CD14-positive monocyte (primary cell): ENCODE measurements around the gene POLR2B. TPM values are rescaled to one million over a fixed set of nuclear protein-coding genes. Genes with fewer than 3 reads are reported as not detected.

ENCODE experiments used
- DNase-seq, 3 donors: peaks; one replicate each; pipeline ENCODE4 v3.0.0-alpha.2; 2011 to 2022
- H2AFZ ChIP-seq: 2 replicates; pipeline ENCODE4 v1.6.0; 2012; ENCODE audit warnings: mild to moderate bottlenecking, low read depth, low read length, inconsistent platforms; ENCODE audit not compliant: insufficient read depth, poor library complexity, severe bottlenecking
- H3K27ac ChIP-seq, 2 donors: 1 replicate in 1 of 2; 2 replicates in 1 of 2; pipeline ENCODE4 v1.5.1; 2012 to 2013; ENCODE audit warnings: low read length in 2 of 2, control low read depth in 1 of 2, inconsistent platforms in 1 of 2, low read depth in 1 of 2, mild to moderate bottlenecking in 1 of 2
- H3K27me3 ChIP-seq, 2 donors: one replicate each; pipeline versions ENCODE4 v1.6.0 to v1.6.1; 2011 to 2013; ENCODE audit warnings: low read length in 2 of 2; ENCODE audit not compliant: control insufficient read depth in 2 of 2, insufficient read depth in 2 of 2
- H3K36me3 ChIP-seq, 2 donors: replicated peaks in 1 of 2; 1 replicate in 1 of 2; 2 replicates in 1 of 2; pipeline versions ENCODE4 v1.5.1 to v1.6.1; 2012 to 2013; ENCODE audit warnings: low read length in 2 of 2, control low read depth in 1 of 2, inconsistent platforms in 1 of 2, mild to moderate bottlenecking in 1 of 2; ENCODE audit not compliant: insufficient read depth in 2 of 2, control insufficient read depth in 1 of 2
- H3K4me1 ChIP-seq, 2 donors: 1 replicate in 1 of 2; 2 replicates in 1 of 2; pipeline versions ENCODE4 v1.5.1 to v1.6.1; 2012 to 2013; ENCODE audit warnings: low read length in 2 of 2, control low read depth in 1 of 2, inconsistent platforms in 1 of 2, mild to moderate bottlenecking in 1 of 2, moderate library complexity in 1 of 2; ENCODE audit not compliant: insufficient read depth in 2 of 2, control insufficient read depth in 1 of 2
- H3K4me2 ChIP-seq: replicated peaks from 2 replicates; pipeline ENCODE3; 2012; ENCODE audit warnings: low read length, moderate library complexity, mild to moderate bottlenecking; ENCODE audit not compliant: poor library complexity, severe bottlenecking; ENCODE audit errors: extremely low read depth
- H3K4me3 ChIP-seq, 3 experiments: fragments of 200-600 bp in 1 of 3; sonication (generic) in 1 of 3; replicated peaks in 1 of 3; 1 replicate in 2 of 3; 2 replicates in 1 of 3; pipeline ENCODE4 v1.5.1; 2011 to 2013; ENCODE audit warnings: low read length in 3 of 3, mild to moderate bottlenecking in 3 of 3, control low read depth in 2 of 3, low read depth in 2 of 3, inconsistent platforms in 1 of 3, moderate library complexity in 1 of 3
- H3K79me2 ChIP-seq: 2 replicates; pipeline ENCODE4 v1.6.0; 2012; ENCODE audit warnings: mild to moderate bottlenecking, control low read depth, inconsistent platforms, low read length, moderate library complexity; ENCODE audit not compliant: insufficient read depth
- H3K9ac ChIP-seq: 2 replicates; pipeline ENCODE4 v1.6.0; 2017; ENCODE audit warnings: low read length, mild to moderate bottlenecking; ENCODE audit not compliant: insufficient read depth, poor library complexity, severe bottlenecking
- H3K9me3 ChIP-seq, 2 donors: replicated peaks in 1 of 2; 1 replicate in 1 of 2; 2 replicates in 1 of 2; pipeline versions ENCODE4 v1.5.1 to v1.6.1; 2012 to 2013; ENCODE audit warnings: low read length in 2 of 2, control low read depth in 1 of 2; ENCODE audit not compliant: control insufficient read depth in 1 of 2, insufficient read depth in 1 of 2
- H4K20me1 ChIP-seq: 2 replicates; pipeline ENCODE4 v1.6.0; 2012; ENCODE audit warnings: mild to moderate bottlenecking, low read length, control low read depth, moderate library complexity; ENCODE audit not compliant: insufficient read depth
- H3K27ac Mint-ChIP-seq, 7 donors: one replicate each; pipeline ENCODE4 v1.8.0; 2020; ENCODE audit warnings: mild to moderate bottlenecking in 7 of 7, mixed read lengths in 7 of 7, moderate library complexity in 6 of 7, inconsistent platforms in 2 of 7
- H3K27me3 Mint-ChIP-seq, 3 donors: one replicate each; pipeline ENCODE4 v1.8.0; 2021 to 2022; ENCODE audit warnings: low read depth in 3 of 3, mild to moderate bottlenecking in 3 of 3, mixed read lengths in 3 of 3, moderate library complexity in 3 of 3, inconsistent platforms in 1 of 3
- H3K36me3 Mint-ChIP-seq, 2 donors: one replicate each; pipeline ENCODE4 v1.8.0; 2020; ENCODE audit warnings: mixed read lengths in 2 of 2, inconsistent platforms in 1 of 2, mild to moderate bottlenecking in 1 of 2
- H3K4me1 Mint-ChIP-seq: one replicate; pipeline ENCODE4 v1.8.0; 2020; ENCODE audit warnings: mild to moderate bottlenecking, mixed read lengths
- H3K4me3 Mint-ChIP-seq, 2 donors: one replicate each; pipeline ENCODE4 v1.8.0; 2020; ENCODE audit warnings: mild to moderate bottlenecking in 2 of 2, mixed read lengths in 2 of 2, moderate library complexity in 1 of 2
- H3K9me3 Mint-ChIP-seq, 7 donors: one replicate each; pipeline ENCODE4 v1.8.0; 2020 to 2022; ENCODE audit warnings: mixed read lengths in 7 of 7, mild to moderate bottlenecking in 6 of 7, moderate library complexity in 6 of 7, inconsistent platforms in 2 of 7
- CTCF ChIP-seq: fragments of 200-600 bp; IDR thresholded peaks from one replicate; pipeline ENCODE4 v1.8.0; 2022; ENCODE audit warnings: antibody characterized with exemption, mild to moderate bottlenecking
- WGBS: methylation state at CpG from one replicate; pipeline ENCODE4 v1.1.5; 2013; ENCODE audit warnings: missing lambda C conversion rate; ENCODE audit not compliant: insufficient coverage; 5-methylcytosine and 5-hydroxymethylcytosine counted together
- intact Hi-C, 2 donors: fragments of 100-400 bp; cut with micrococcal nuclease; formaldehyde crosslinking; loops; one replicate each; pipeline versions ENCODE4 v1.15.0 to v1.15.1; 2023
- polyA minus RNA-seq: library from RNA; depleted of rRNA, polyadenylated mRNA; stranded (reverse); fragments of >200 nt; gene quantifications from 2 replicates; pipeline ENCODE4 v1.2.3, GENCODE V29; 2012
- polyA plus RNA-seq, 3 donors: library from polyadenylated mRNA; depleted of rRNA in 1 of 3; unstranded in 2 of 3; stranded (reverse) in 1 of 3; fragments of 300-500 nt in 2 of 3; fragments of >200 nt in 1 of 3; fragmentation: Illumina TruSeq in 2 of 3; gene quantifications; 1 replicate in 2 of 3; 2 replicates in 1 of 3; pipeline ENCODE4 v1.2.3, GENCODE V29; 2012 to 2021
- total RNA-seq, 12 experiments: library from RNA in 1 of 12; stranded (reverse) in 1 of 12; fragments of 120-200 nt in 1 of 12; gene quantifications; one replicate each; pipeline ENCODE4 v1.2.4 and lab custom pipeline; 2013 to 2026; ENCODE audit warnings: mixed read lengths in 6 of 12, inconsistent platforms in 1 of 12

POLR2B gene
- 96.3 TPM for total RNA-seq (2013)
- polyA plus RNA-seq (10 to 100 TPM; 29.0 to 42.1 (median 36.1) TPM), polyA minus RNA-seq (26.7 and 37.8 TPM in 2 replicates), total RNA-seq (lab: John Stamatoyannopoulos, UW) (83.2 to 178 (median 107) reads per million in 11 experiments)

- Histone ChIP-seq H3K36me3 (peaks cover 5 to 22% of the 10 kb centered on the region in 2 donors), H3K79me2 (peaks cover 88% of the 10 kb centered on the region), H3K27ac (peak within 1 kb of the TSS; percentile 91 to 95), H3K9ac (peak within 1 kb of the TSS; percentile 86), H3K4me2 (peak within 1 kb of the TSS; percentile 96), H3K4me1 (peaks cover 34 to 43% of the 10 kb centered on the region in 2 donors), H3K9me3 (peaks cover 0 to under 1% of the 10 kb centered on the region in 2 donors), H4K20me1 (peaks cover 73% of the 10 kb centered on the region), H2AFZ (peak within 1 kb of the TSS; percentile 98), H3K27me3 (no peaks in the 10 kb centered on the region), H3K4me3 (peak within 1 kb of the TSS; percentile 86 to 99 (median 87))
- peak within 1 kb of the TSS; percentile 92 to 99 (median 98) for H3K27ac Mint-ChIP-seq
- no peaks in the 10 kb centered on the region for H3K27me3 Mint-ChIP-seq
- no peak for TF ChIP-seq CTCF
- peak; percentile 95 to 96 (median 95) for DNase-seq
- intact Hi-C loops, result loop anchor here (5.0 kb wide), 2 partner anchors 72 to 542 kb away; partner anchors contain the start of genes REST (in 2 of the 2), PAICS (in 1 of the 2) and PPAT (in 1 of the 2)
- H3K4me1 Mint-ChIP-seq, result peaks cover 42% of the 10 kb centered on the region
- H3K9me3 Mint-ChIP-seq, result peaks cover 0 to under 1% (median 0%) of the 10 kb centered on the region in 7 donors
- H3K36me3 Mint-ChIP-seq, result peaks cover 11 to 29% of the 10 kb centered on the region in 2 donors
- peak within 1 kb of the TSS; percentile 100 for H3K4me3 Mint-ChIP-seq
- under 1% methylated on average over 30 of the region's 37 CpGs for WGBS
Observed at GRCh38 chr4:56978750-56979303, at the start of gene POLR2B. Gene POLR2B (plus strand): TSS chr4:56978896. CDS start chr4:56978986, 90 bp downstream.

GRCh38 chr4:56930638-56931037 lies 48.1 kb upstream of the POLR2B start:
- H4K20me1 ChIP-seq, result no peaks in the 10 kb centered on the region
- no peaks in the 10 kb centered on the region for H3K4me1 Mint-ChIP-seq
- 87% methylated on average over 7 of the region's 7 CpGs for WGBS
- no peaks in the 10 kb centered on the region for H3K9me3 ChIP-seq
- H3K4me1 ChIP-seq, result no peaks in the 10 kb centered on the region
- no peak overlapping the region for H3K9ac ChIP-seq
- H3K4me3 ChIP-seq, result no peak overlapping the region
- peak overlapping the region in 1 of 2 donors; percentile 4 for H3K27ac ChIP-seq
- H2AFZ ChIP-seq, result no peak overlapping the region
- peaks cover 44 to 59% of the 10 kb centered on the region in 2 donors for H3K36me3 Mint-ChIP-seq
- H3K9me3 Mint-ChIP-seq, result no peaks in the 10 kb centered on the region
- peaks cover 4% of the 10 kb centered on the region for H3K79me2 ChIP-seq
- no peaks in the 10 kb centered on the region for H3K27me3 Mint-ChIP-seq
- H3K36me3 ChIP-seq, result peaks cover 39 to 89% of the 10 kb centered on the region in 2 donors
- DNase-seq, result no peak
- peak overlapping the region in 1 of 7 donors; percentile 61 for H3K27ac Mint-ChIP-seq
- no peak for TF ChIP-seq CTCF
- no peaks in the 10 kb centered on the region for H3K27me3 ChIP-seq
- intact Hi-C loops, result no loop called here
- H3K4me3 Mint-ChIP-seq, result no peak overlapping the region
- H3K4me2 ChIP-seq, result no peak overlapping the region
